Epithelial cell of proximal tubule (primary cell): Measurements from ENCODE around the gene ATP10A. TPM values are rescaled to one million over a fixed set of nuclear protein-coding genes. Genes with fewer than 3 reads are reported as not detected.

ENCODE experiments used
- DNase-seq: peaks from one replicate; pipeline ENCODE4 v3.0.0-alpha.2; 2011; ENCODE audit warnings: low read depth
- H3K4me3 ChIP-seq: 2 replicates; pipeline ENCODE4 v1.5.1; 2011; ENCODE audit warnings: low read depth, mild to moderate bottlenecking, low read length
- total RNA-seq: library from RNA; depleted of rRNA; stranded (reverse); fragments of >200 nt; gene quantifications from 2 replicates; pipeline ENCODE4 v1.2.3, GENCODE V29; 2015
- TF ChIP-seq, protein P1 (sequence below): conservative IDR thresholded peaks from 2 replicates; pipeline ENCODE4 v1.5.1; 2012; ENCODE audit warnings: low read depth, mild to moderate bottlenecking, low read length

ATP10A gene
- total RNA-seq, 1 donor from 2014 or later, result 13.0 TPM

DNA sequence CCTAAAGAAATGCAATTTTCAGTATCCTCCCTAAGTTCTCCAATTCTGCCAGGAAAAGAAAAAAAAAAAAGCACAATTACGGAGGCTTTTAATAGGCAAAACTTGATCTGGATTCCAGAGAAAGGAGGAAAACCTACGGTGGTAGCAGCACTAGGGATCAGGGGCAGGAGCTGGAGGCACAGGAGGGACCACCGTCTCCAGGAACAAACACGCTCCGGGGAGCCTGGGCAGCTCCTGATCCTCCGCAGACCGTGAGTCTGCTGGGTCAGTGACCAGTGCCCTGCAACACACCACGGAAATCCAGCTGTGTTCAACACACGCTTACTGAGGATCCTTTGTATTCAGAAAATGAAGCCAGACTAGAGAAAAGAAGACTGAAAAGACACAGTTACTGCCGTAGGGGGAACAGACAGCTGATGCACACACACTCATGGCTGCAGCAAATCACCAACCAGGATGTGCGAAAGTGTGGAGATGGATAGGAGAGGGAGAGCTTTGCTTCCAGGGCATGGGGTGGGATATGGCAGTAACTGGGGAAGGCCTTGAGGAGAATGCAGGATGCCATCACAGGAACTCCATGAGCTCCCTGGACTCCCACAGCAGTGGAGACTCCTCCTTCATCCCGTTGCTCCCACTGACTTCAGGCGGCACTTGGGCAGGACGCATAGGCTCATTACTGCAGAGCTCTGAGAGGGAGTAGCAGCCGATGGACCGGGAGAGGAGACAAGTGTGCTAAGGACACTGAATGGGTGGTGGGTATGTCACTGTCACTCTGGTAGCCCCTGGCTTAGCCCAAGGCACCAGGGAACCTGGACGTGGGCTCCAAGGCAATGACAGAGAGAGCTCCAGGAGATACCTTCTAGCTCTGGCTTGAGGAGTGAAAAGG, 167.0 kb downstream of the ATP10A start:
- no peak overlapping the region for H3K4me3 ChIP-seq
- DNase-seq, result no peak

DNA sequence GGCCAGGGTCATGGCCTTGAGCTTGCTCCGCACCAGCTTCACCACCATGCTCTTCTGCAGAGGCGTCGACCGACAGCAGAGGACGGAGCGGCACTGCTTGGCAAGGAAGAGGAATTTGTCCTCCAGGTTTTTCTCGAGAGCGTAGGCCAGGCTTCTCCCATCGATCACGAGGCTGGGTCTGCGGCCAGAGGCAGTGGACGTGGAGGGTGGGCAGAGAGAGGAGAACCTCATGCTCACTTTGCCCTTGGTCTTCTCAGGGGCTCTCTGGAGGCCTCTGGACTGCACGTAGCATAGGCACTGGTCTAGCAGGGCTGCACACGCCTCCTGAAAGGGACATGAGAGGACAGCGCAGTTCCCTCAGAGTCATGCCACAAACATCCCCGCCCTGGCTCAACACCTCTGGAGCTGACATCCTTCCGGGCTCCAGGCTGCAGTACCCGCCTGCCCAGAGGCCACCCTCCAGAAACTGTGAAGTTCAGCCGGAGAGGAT, 168.3 kb downstream of the ATP10A start:
- TF ChIP-seq, protein P1, sequence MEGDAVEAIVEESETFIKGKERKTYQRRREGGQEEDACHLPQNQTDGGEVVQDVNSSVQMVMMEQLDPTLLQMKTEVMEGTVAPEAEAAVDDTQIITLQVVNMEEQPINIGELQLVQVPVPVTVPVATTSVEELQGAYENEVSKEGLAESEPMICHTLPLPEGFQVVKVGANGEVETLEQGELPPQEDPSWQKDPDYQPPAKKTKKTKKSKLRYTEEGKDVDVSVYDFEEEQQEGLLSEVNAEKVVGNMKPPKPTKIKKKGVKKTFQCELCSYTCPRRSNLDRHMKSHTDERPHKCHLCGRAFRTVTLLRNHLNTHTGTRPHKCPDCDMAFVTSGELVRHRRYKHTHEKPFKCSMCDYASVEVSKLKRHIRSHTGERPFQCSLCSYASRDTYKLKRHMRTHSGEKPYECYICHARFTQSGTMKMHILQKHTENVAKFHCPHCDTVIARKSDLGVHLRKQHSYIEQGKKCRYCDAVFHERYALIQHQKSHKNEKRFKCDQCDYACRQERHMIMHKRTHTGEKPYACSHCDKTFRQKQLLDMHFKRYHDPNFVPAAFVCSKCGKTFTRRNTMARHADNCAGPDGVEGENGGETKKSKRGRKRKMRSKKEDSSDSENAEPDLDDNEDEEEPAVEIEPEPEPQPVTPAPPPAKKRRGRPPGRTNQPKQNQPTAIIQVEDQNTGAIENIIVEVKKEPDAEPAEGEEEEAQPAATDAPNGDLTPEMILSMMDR, result no peak
- no peak overlapping the region for H3K4me3 ChIP-seq
- DNase-seq, result no peak

More for the DNA sequence above, 167.0 kb downstream of the ATP10A start:
- TF ChIP-seq, protein P1, result no peak

DNA sequence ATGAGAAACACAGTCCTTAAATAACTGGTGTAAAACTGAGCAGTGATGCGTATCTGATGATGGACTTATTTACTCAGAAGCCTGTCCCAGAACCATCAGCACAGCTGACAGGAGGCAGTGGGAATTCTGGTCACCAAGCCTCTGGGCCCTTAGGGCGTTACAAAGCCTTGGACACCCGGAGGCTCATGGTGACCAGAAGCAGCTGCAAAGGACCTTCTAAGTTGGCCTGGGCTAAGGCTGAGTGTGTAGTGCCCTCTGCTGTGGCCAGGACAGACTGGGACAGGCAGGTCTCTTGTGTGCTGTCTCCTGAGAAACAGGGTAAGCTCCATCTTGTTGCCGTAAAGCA, 168.9 kb downstream of the ATP10A start:
- H3K4me3 ChIP-seq, result no peak overlapping the region
- TF ChIP-seq, protein P1, result no peak
- DNase-seq, result no peak

DNA sequence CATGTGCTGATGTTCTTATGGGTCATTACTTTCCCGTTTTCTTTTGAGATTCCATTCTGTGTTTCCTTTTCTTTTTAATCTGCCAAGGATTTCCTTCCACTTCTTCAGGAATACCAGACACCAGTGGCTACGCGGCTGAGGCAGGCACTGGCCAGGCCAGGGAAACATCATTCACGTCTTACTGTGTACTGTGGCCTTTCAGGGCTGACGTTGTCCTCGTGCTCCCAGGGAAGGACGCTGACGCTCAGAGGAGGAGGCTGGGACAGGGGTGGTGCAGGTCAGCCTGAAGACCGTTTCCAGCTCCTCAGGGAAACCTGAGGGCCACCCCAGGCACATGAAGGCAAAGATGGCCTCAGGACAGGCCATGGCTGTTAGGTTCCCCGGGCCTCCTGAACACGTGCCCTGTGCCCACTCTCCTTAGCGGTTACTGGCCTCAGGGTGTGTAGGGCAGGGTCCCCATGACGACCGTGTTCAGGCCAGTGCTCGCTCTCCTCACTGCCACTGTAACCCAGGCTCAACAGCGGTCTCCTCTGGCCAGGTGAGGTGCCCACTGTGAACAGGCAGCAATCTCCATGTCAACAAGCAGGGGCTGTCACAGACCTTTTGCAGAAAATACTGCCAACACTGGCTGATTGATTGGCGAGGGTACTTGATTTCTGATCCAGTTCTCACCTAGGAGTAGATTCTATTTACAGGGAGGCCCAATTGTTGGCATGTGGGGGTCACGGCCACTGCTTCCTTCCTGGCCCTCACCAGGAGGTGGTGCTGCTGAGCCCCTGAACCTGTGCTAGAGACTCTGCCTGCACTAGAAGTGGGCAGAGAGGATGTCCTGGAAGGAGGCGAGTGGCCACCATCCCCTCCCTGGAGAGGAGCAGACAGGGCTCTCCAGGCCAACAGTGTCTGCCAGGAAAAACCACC, 169.5 kb downstream of the ATP10A start:
- H3K4me3 ChIP-seq, result no peak overlapping the region
- TF ChIP-seq, protein P1, result peak; percentile 82
- no peak for DNase-seq

DNA sequence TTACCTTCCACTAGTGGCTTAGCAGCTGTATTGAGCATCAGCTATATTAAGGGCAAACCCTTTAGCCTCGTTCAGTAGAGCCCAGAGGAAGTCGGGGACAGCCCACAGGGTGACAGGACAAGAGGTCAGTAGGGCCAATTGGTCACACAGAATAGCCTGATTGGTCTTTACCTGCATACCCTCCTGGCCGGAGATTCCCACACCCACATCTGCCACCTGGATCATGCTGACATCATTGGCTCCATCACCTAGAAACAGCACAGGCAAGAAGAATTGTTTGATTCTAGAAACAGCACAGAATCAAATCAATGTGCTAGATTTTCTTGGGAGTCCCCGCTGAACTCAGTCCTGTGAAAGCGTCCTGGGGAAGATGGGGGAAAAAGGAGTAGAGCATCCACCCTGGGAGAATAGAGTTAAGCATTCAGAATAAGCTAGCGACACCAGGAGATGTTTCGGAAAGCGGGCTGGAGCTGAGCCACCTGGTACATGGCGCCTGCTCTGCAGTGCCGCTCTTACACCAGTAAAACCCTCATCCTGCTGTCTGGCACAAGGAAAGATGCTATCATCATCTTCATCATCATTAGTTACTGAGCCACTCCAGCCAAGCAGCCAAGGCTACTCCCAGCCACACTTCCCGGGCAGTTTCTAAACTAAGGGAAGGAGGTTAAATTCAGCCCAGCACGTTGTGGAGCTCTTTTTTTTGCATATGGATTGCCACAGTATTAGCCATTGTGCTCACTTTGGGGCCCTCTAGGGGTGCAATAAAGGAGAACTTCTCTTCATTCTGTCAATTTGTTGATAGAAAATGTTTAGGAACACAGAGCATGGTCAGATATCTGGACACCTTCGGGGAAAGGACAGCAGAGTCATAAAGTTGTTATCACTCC, 171.3 kb downstream of the ATP10A start:
- TF ChIP-seq, protein P1, result peak; percentile 45
- no peak overlapping the region for H3K4me3 ChIP-seq
- DNase-seq, result no peak
